Activated T-cell treated with anti-CD3 and anti-CD28 coated beads, Interleukin-2, amount 50 U/mL, for 72 hours (primary cell): ENCODE data around the gene KCNA10. TPM values are rescaled to one million over a fixed set of nuclear protein-coding genes. Genes with fewer than 3 reads are reported as not detected.
"Not testable (repeated sequence)": the region's sequence is repeated elsewhere in the genome, so short reads cannot be mapped to it uniquely, and the experiment has no call there.

ENCODE experiments used
- ATAC-seq, 2 donors: fragments of 150-1000 bp; cut with Tn5 transposase; replicated peaks in 1 of 2; 2 replicates each; pipeline ENCODE4 v1.10.0; 2021; ENCODE audit warnings: moderate library complexity in 2 of 2, mild to moderate bottlenecking in 1 of 2
- DNase-seq, 2 donors: peaks; one replicate each; pipeline ENCODE4 v3.0.0; 2021 to 2022; ENCODE audit warnings: mixed read lengths in 1 of 2
- H3K27ac Mint-ChIP-seq: one replicate; pipeline ENCODE4 v1.8.0; 2022; ENCODE audit warnings: mild to moderate bottlenecking, moderate library complexity, mixed read lengths
- H3K27me3 Mint-ChIP-seq: one replicate; pipeline ENCODE4 v1.8.0; 2022; ENCODE audit warnings: low read depth, mixed read lengths
- H3K36me3 Mint-ChIP-seq, 2 donors: one replicate each; pipeline ENCODE4 v1.8.0; 2022; ENCODE audit warnings: mixed read lengths in 2 of 2, mild to moderate bottlenecking in 1 of 2; ENCODE audit not compliant: insufficient read depth in 2 of 2
- H3K4me1 Mint-ChIP-seq: one replicate; pipeline ENCODE4 v1.8.0; 2022; ENCODE audit warnings: low read depth, mixed read lengths
- H3K4me3 Mint-ChIP-seq, 2 donors: one replicate each; pipeline ENCODE4 v1.8.0; 2022; ENCODE audit warnings: mild to moderate bottlenecking in 2 of 2, mixed read lengths in 2 of 2, moderate library complexity in 2 of 2
- H3K9me3 Mint-ChIP-seq, 2 donors: one replicate each; pipeline ENCODE4 v1.8.0; 2022; ENCODE audit warnings: mixed read lengths in 2 of 2
- total RNA-seq, 2 donors: library from RNA; stranded (reverse); gene quantifications; one replicate each; pipeline ENCODE4 v1.2.3, GENCODE V29; 2022

Gene KCNA10
- total RNA-seq, 2 donors from 2014 or later: not detected

GRCh38 chr1:110524311-110525248 is 5.6 kb upstream of the KCNA10 start:
- H3K4me1 Mint-ChIP-seq: peaks cover 5% of the 10 kb centered on the region
- H3K27me3 Mint-ChIP-seq: peaks cover 47% of the 10 kb centered on the region
- H3K9me3 Mint-ChIP-seq: no peaks in the 10 kb centered on the region
- ATAC-seq (peak; percentile 74 to 78), DNase-seq (peak; percentile 57 to 62)
- no peaks in the 10 kb centered on the region for H3K36me3 Mint-ChIP-seq
- peak overlapping the region in 1 of 2 donors; percentile 28 for H3K4me3 Mint-ChIP-seq
- H3K27ac Mint-ChIP-seq: no peak overlapping the region

GRCh38 chr1:110523011-110523410 is 4.0 kb upstream of the KCNA10 start:
- H3K36me3 Mint-ChIP-seq: no peaks in the 10 kb centered on the region
- DNase-seq (no peak), ATAC-seq (no peak)
- H3K27me3 Mint-ChIP-seq: peaks cover 37% of the 10 kb centered on the region
- no peak overlapping the region for H3K4me3 Mint-ChIP-seq
- peaks cover 5% of the 10 kb centered on the region for H3K4me1 Mint-ChIP-seq
- H3K27ac Mint-ChIP-seq: no peak overlapping the region
- no peaks in the 10 kb centered on the region for H3K9me3 Mint-ChIP-seq

- no peak for ATAC-seq
- Mint-ChIP-seq H3K4me3 (no peak overlapping the region), H3K27me3 (peaks cover 40% of the 10 kb centered on the region), H3K36me3 (no peaks in the 10 kb centered on the region), H3K27ac (no peak overlapping the region), H3K9me3 (no peaks in the 10 kb centered on the region), H3K4me1 (peaks cover 5% of the 10 kb centered on the region)
- DNase-seq: no peak
Observed at GRCh38 chr1:110522560-110522959, 3.6 kb upstream of the KCNA10 start.

- no peak for ATAC-seq
- no peaks in the 10 kb centered on the region for H3K9me3 Mint-ChIP-seq
- peaks cover 5% of the 10 kb centered on the region for H3K4me1 Mint-ChIP-seq
Observed at GRCh38 chr1:110520827-110521226, 1.9 kb upstream of the KCNA10 start.

GRCh38 chr1:110515891-110516290 is 3.1 kb downstream of the KCNA10 start:
- no peak for ATAC-seq
- Mint-ChIP-seq H3K9me3 (no peaks in the 10 kb centered on the region), H3K36me3 (no peaks in the 10 kb centered on the region)

More at GRCh38 chr1:110520827-110521226, 1.9 kb upstream of the KCNA10 start:
- Mint-ChIP-seq H3K27ac (no peak overlapping the region), H3K27me3 (peaks cover 30% of the 10 kb centered on the region), H3K4me3 (no peak overlapping the region), H3K36me3 (no peaks in the 10 kb centered on the region)
- no peak for DNase-seq

GRCh38 chr1:110515041-110515440 is 3.9 kb downstream of the KCNA10 start:
- no peaks in the 10 kb centered on the region for H3K4me1 Mint-ChIP-seq
- H3K27ac Mint-ChIP-seq: no peak overlapping the region
- peaks cover 8% of the 10 kb centered on the region for H3K27me3 Mint-ChIP-seq
- no peak for DNase-seq
- no peaks in the 10 kb centered on the region for H3K9me3 Mint-ChIP-seq
- H3K36me3 Mint-ChIP-seq: no peaks in the 10 kb centered on the region
- H3K4me3 Mint-ChIP-seq: no peak overlapping the region
- no peak for ATAC-seq

More at GRCh38 chr1:110515891-110516290, 3.1 kb downstream of the KCNA10 start:
- no peak for DNase-seq
- H3K27me3 Mint-ChIP-seq: peaks cover 8% of the 10 kb centered on the region
- H3K4me3 Mint-ChIP-seq: no peak overlapping the region
- H3K27ac Mint-ChIP-seq: no peak overlapping the region
- H3K4me1 Mint-ChIP-seq: no peaks in the 10 kb centered on the region

GRCh38 chr1:110513511-110513910 is 5.5 kb downstream of the KCNA10 start:
- Mint-ChIP-seq H3K4me3 (no peak overlapping the region), H3K4me1 (no peaks in the 10 kb centered on the region), H3K27me3 (peaks cover 10% of the 10 kb centered on the region), H3K27ac (no peak overlapping the region), H3K36me3 (no peaks in the 10 kb centered on the region), H3K9me3 (no peaks in the 10 kb centered on the region)
- ATAC-seq (peak in 1 of 2 donors; percentile 21), DNase-seq (no peak)

- H3K9me3 Mint-ChIP-seq: no peaks in the 10 kb centered on the region
- peaks cover 17% of the 10 kb centered on the region for H3K27me3 Mint-ChIP-seq
- ATAC-seq (no peak), DNase-seq (no peak)
- H3K4me3 Mint-ChIP-seq: no peak overlapping the region
- peak overlapping the region; percentile 45 for H3K27ac Mint-ChIP-seq
- no peaks in the 10 kb centered on the region for H3K4me1 Mint-ChIP-seq
- no peaks in the 10 kb centered on the region for H3K36me3 Mint-ChIP-seq
Observed at GRCh38 chr1:110511436-110511835, 7.5 kb downstream of the KCNA10 start.

- not testable (repeated sequence) for DNase-seq, H3K4me3 Mint-ChIP-seq, H3K9me3 Mint-ChIP-seq, ATAC-seq, H3K36me3 Mint-ChIP-seq, H3K4me1 Mint-ChIP-seq
- H3K27me3 Mint-ChIP-seq: peaks cover 17% of the 10 kb centered on the region
- peak overlapping the region; percentile 45 for H3K27ac Mint-ChIP-seq
Observed at GRCh38 chr1:110510921-110511320, 8.1 kb downstream of the KCNA10 start.

GRCh38 chr1:110509655-110510054 is 9.3 kb downstream of the KCNA10 start:
- Mint-ChIP-seq H3K27me3 (peaks cover 17% of the 10 kb centered on the region), H3K9me3 (no peaks in the 10 kb centered on the region), H3K27ac (no peak overlapping the region), H3K4me3 (no peak overlapping the region), H3K4me1 (no peaks in the 10 kb centered on the region), H3K36me3 (no peaks in the 10 kb centered on the region)
- DNase-seq (no peak), ATAC-seq (no peak)

GRCh38 chr1:110508028-110508940 is 10.7 kb downstream of the KCNA10 start:
- Mint-ChIP-seq H3K27me3 (peaks cover 17% of the 10 kb centered on the region), H3K27ac (no peak overlapping the region), H3K4me1 (no peaks in the 10 kb centered on the region), H3K4me3 (no peak overlapping the region), H3K36me3 (no peaks in the 10 kb centered on the region), H3K9me3 (no peaks in the 10 kb centered on the region)
- no peak for DNase-seq
- ATAC-seq: no peak

GRCh38 chr1:110506541-110506940 is 12.4 kb downstream of the KCNA10 start:
- ATAC-seq: no peak
- Mint-ChIP-seq H3K36me3 (no peaks in the 10 kb centered on the region), H3K4me1 (no peaks in the 10 kb centered on the region), H3K27me3 (peaks cover 30% of the 10 kb centered on the region), H3K27ac (no peak overlapping the region), H3K9me3 (no peaks in the 10 kb centered on the region), H3K4me3 (no peak overlapping the region)
- DNase-seq: no peak

- no peak overlapping the region for H3K27ac Mint-ChIP-seq
- H3K27me3 Mint-ChIP-seq: peaks cover 30% of the 10 kb centered on the region
- ATAC-seq (no peak), DNase-seq (no peak)
- H3K9me3 Mint-ChIP-seq: no peaks in the 10 kb centered on the region
- H3K4me3 Mint-ChIP-seq: no peak overlapping the region
- no peaks in the 10 kb centered on the region for H3K4me1 Mint-ChIP-seq
- no peaks in the 10 kb centered on the region for H3K36me3 Mint-ChIP-seq
Observed at GRCh38 chr1:110505596-110505995, 13.4 kb downstream of the KCNA10 start.
